Measurements from ENCODE around the gene SLC38A8.

- TF ChIP-seq CTCF (IDR thresholded peaks at IDR 0.05; ENCODE audit: low read depth, low read length) (no peak), EZH2phosphoT487 (IDR thresholded peaks at IDR 0.05; ENCODE audit: low read depth) (no peak)
These were observed 37.8 kb upstream of the SLC38A8 start for GRCh38 chr16:84080378-84080777.
